Sigmoid colon (tissue), 3 donors: ENCODE data around the gene KCTD16.

ENCODE experiments used
- CTCF ChIP-seq, 4 experiments: fragments of 450-650 bp in 3 of 4; fragments of 200-600 bp in 1 of 4; IDR thresholded peaks; one replicate each; pipeline ENCODE4 v1.5.1; 2016 to 2019; ENCODE audit warnings: antibody characterized with exemption in 4 of 4, mild to moderate bottlenecking in 3 of 4, moderate library complexity in 2 of 4
- POLR2A ChIP-seq, 2 donors: fragments of 450-650 bp; IDR thresholded peaks; one replicate each; pipeline ENCODE4 v1.6.1; 2016; ENCODE audit warnings: antibody characterized with exemption in 2 of 2, mild to moderate bottlenecking in 2 of 2, moderate library complexity in 2 of 2

DNA sequence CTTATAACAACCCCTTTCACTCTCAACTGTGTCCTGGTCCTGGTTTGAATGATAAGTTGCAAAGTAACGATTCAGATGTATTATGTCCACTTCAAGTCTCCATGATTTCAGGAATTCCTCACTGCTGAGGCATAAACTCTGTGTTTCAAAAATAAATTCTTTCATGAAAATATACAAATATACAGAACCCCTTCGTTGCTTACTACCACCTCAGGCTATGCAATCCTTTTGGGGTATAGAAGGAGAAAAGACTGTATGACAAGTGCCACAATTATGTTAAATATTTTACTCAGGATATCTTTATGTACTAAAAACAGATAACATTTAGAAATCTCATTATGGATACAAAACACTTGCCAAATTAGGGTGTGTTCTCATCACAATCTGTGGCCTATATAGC is 190.7 kb downstream of the KCTD16 start:
- no peak for TF ChIP-seq CTCF (IDR thresholded peaks at IDR 0.05)
- TF ChIP-seq POLR2A (IDR thresholded peaks at IDR 0.05), result no peak
